GM19455 (cell line): ENCODE data around the gene CTDSPL2.
"Not testable (repeated sequence)": the region's sequence is repeated elsewhere in the genome, so short reads cannot be mapped to it uniquely, and the experiment has no call there.

Source experiments
- ATAC-seq: cut with Tn5 transposase; IDR thresholded peaks from one replicate; pipeline ENCODE4 v1.9.1; 2021; ENCODE audit not compliant: unreplicated experiment

Gene CTDSPL2

GRCh38 chr15:44426975-44427755 lies at the start of gene CTDSPL2:
CTDSPL2 (plus strand) TSS chr15:44427629; CDS start chr15:44459015, 31,386 bp downstream.
- ATAC-seq = peak; percentile 93

GRCh38 chr15:44381236-44381635 lies 46.2 kb upstream of the CTDSPL2 start:
- ATAC-seq = no peak

- no peak for ATAC-seq
Observed at GRCh38 chr15:44385344-44385942, 42.0 kb upstream of the CTDSPL2 start.

- ATAC-seq = no peak
Observed at GRCh38 chr15:44394062-44394461, 33.4 kb upstream of the CTDSPL2 start.

GRCh38 chr15:44394562-44394961 lies 32.9 kb upstream of the CTDSPL2 start:
- no peak for ATAC-seq

- ATAC-seq = no peak
Observed at GRCh38 chr15:44397869-44398268, 29.6 kb upstream of the CTDSPL2 start.

GRCh38 chr15:44414001-44414400 lies 13.4 kb upstream of the CTDSPL2 start:
- ATAC-seq = no peak

GRCh38 chr15:44427756-44428724 lies 611 bp downstream of the CTDSPL2 start:
- peak; percentile 15 for ATAC-seq

GRCh38 chr15:44435893-44436667 lies 8.7 kb downstream of the CTDSPL2 start:
- no peak for ATAC-seq

- no peak for ATAC-seq
Observed at GRCh38 chr15:44438402-44438801, 11.0 kb downstream of the CTDSPL2 start.

GRCh38 chr15:44441095-44441501 lies 13.7 kb downstream of the CTDSPL2 start:
- no peak for ATAC-seq

- ATAC-seq = no peak
Observed at GRCh38 chr15:44443515-44443914, 16.1 kb downstream of the CTDSPL2 start.

GRCh38 chr15:44447772-44448376 lies 20.4 kb downstream of the CTDSPL2 start:
- ATAC-seq = no peak

- no peak for ATAC-seq
Observed at GRCh38 chr15:44450172-44450571, 22.7 kb downstream of the CTDSPL2 start.

GRCh38 chr15:44453578-44454283 lies 26.3 kb downstream of the CTDSPL2 start:
- ATAC-seq = not testable (repeated sequence)

- no peak for ATAC-seq
Observed at GRCh38 chr15:44458429-44458828, 31.0 kb downstream of the CTDSPL2 start.

GRCh38 chr15:44468709-44469385 lies 41.4 kb downstream of the CTDSPL2 start:
- ATAC-seq = no peak

- no peak for ATAC-seq
Observed at GRCh38 chr15:44471885-44472455, 44.5 kb downstream of the CTDSPL2 start.

GRCh38 chr15:44479343-44479742 lies 51.9 kb downstream of the CTDSPL2 start:
- ATAC-seq = no peak
